K562 (cell line): ENCODE measurements around the gene MBD6. TPM values are rescaled to one million over a fixed set of nuclear protein-coding genes. Genes with fewer than 3 reads are reported as not detected.

ENCODE experiments used
- ATAC-seq: fragments of 200-7000 bp; cut with Tn5 transposase; 3 replicates; pipeline ENCODE4 v1.9.1; 2020; ENCODE audit warnings: moderate library complexity
- BruUV-seq: library from RNA; stranded (reverse); fragments of 400-500 nt; replicated peaks from 2 replicates; lab custom pipeline; 2021; lab: Mats Ljungman, UMichigan
- CTCF ChIA-PET: fragments of 300-600 bp; formaldehyde crosslinking; extraction: SDS; loops from one replicate; lab custom pipeline; 2021; ENCODE audit warnings: low intra/inter-chr PET ratio; lab: Yijun Ruan, JAX
- POLR2A ChIA-PET: fragments of 300-600, 350-650 bp; sonication (Branson Sonifier 250); formaldehyde crosslinking; extraction: SDS; loops from one replicate; lab custom pipeline; 2021; ENCODE audit warnings: antibody characterized with exemption, inconsistent platforms; lab: Yijun Ruan, JAX
- DNase-seq, 4 experiments: peaks; one replicate each; pipeline versions ENCODE4 v3.0.0 to v3.0.0-alpha.2; 2011 to 2018; ENCODE audit warnings: low spot score in 3 of 4, mixed read lengths in 3 of 4; ENCODE audit errors: extremely low read depth in 1 of 4
- FAIRE-seq: peaks from 2 replicates; lab custom pipeline; 2011; peaks lifted over from hg19 to GRCh38; lab: Jason Lieb, UNC
- H2AFZ ChIP-seq: 2 replicates; pipeline ENCODE4 v1.6.0; 2011; ENCODE audit warnings: low read depth, low read length, control low read depth, inconsistent platforms
- H3K27ac ChIP-seq: fragments of 200-600 bp; 3 replicates; pipeline ENCODE4 v1.8.0; 2011; ENCODE audit warnings: low read depth, mild to moderate bottlenecking, control low read depth, inconsistent platforms, low read length, moderate library complexity, mixed read lengths; ENCODE audit errors: extremely low read depth
- H3K27me3 ChIP-seq, 2 experiments: fragments of 300-600 bp in 1 of 2; 2 replicates in 1 of 2; 3 replicates in 1 of 2; pipeline versions ENCODE4 v1.6.0 to v1.8.0; 2011; ENCODE audit warnings: inconsistent platforms in 2 of 2, low read length in 2 of 2, mild to moderate bottlenecking in 1 of 2, mixed read lengths in 1 of 2, moderate library complexity in 1 of 2; ENCODE audit not compliant: control insufficient read depth in 2 of 2, insufficient read depth in 2 of 2
- H3K36me3 ChIP-seq: fragments of 300-600 bp; 3 replicates; pipeline ENCODE4 v1.8.0; 2011; ENCODE audit warnings: mild to moderate bottlenecking, low read length, inconsistent platforms; ENCODE audit not compliant: control insufficient read depth, insufficient read depth
- H3K4me1 ChIP-seq, 2 experiments: fragments of 200-600 bp in 1 of 2; replicated peaks in 1 of 2; 2 replicates in 1 of 2; 3 replicates in 1 of 2; pipeline versions ENCODE4 v1.5.1 to v1.8.0; 2011; ENCODE audit warnings: inconsistent platforms in 2 of 2, low read length in 2 of 2, mild to moderate bottlenecking in 1 of 2, mixed read lengths in 1 of 2, moderate library complexity in 1 of 2; ENCODE audit not compliant: control insufficient read depth in 2 of 2, insufficient read depth in 2 of 2
- H3K4me2 ChIP-seq: 2 replicates; pipeline ENCODE4 v1.6.1; 2011; ENCODE audit warnings: low read length, control low read depth, inconsistent platforms, mixed read lengths; ENCODE audit not compliant: insufficient read depth
- H3K4me3 ChIP-seq: fragments of 200-600 bp; sonication (generic), shearing (Covaris generic); 2 replicates; pipeline ENCODE4 v1.5.1; 2016; ENCODE audit warnings: control low read depth, inconsistent platforms
- H3K79me2 ChIP-seq: fragments of 200-600 bp; 3 replicates; pipeline ENCODE4 v1.8.0; 2011; ENCODE audit warnings: low read length, inconsistent platforms; ENCODE audit not compliant: control insufficient read depth, insufficient read depth
- H3K9ac ChIP-seq, 2 experiments: 2 replicates each; pipeline versions ENCODE4 v1.6.0 to v1.6.1; 2011; ENCODE audit warnings: low read depth in 2 of 2, low read length in 2 of 2, control low read depth in 1 of 2, inconsistent platforms in 1 of 2, mild to moderate bottlenecking in 1 of 2, mixed read lengths in 1 of 2; ENCODE audit not compliant: insufficient read depth in 1 of 2
- H3K9me1 ChIP-seq: one replicate; pipeline ENCODE4 v1.6.0; 2011; ENCODE audit warnings: inconsistent platforms, mild to moderate bottlenecking, low read length, moderate library complexity; ENCODE audit not compliant: control insufficient read depth, insufficient read depth
- H3K9me3 ChIP-seq: replicated peaks from 2 replicates; pipeline ENCODE4 v1.5.1; 2011; ENCODE audit warnings: low read depth, low read length, inconsistent platforms; ENCODE audit not compliant: control insufficient read depth, insufficient read depth
- H4K20me1 ChIP-seq: replicated peaks from 2 replicates; pipeline ENCODE4 v1.6.1; 2011; ENCODE audit warnings: low read length, inconsistent platforms, mixed read lengths; ENCODE audit not compliant: control insufficient read depth, insufficient read depth
- ASH1L ChIP-seq: fragments of 450-650 bp; IDR thresholded peaks from 2 replicates; pipeline ENCODE4 v1.6.1; 2018; ENCODE audit warnings: borderline replicate concordance, mild to moderate bottlenecking, low read depth; ENCODE audit not compliant: partially characterized antibody
- CREB5 ChIP-seq: fragments of 250-450 bp; sonication (Bioruptor Pico); IDR thresholded peaks from 2 replicates; pipeline ENCODE4 v1.5.0; 2020; ENCODE audit warnings: mild to moderate bottlenecking
- DLX4 ChIP-seq: fragments of 250-450 bp; sonication (Bioruptor Pico); IDR thresholded peaks from 2 replicates; pipeline ENCODE4 v1.6.1; 2021; ENCODE audit warnings: mild to moderate bottlenecking
- ILK ChIP-seq: fragments of 450-650 bp; IDR thresholded peaks from 2 replicates; pipeline ENCODE4 v1.6.1; 2016; ENCODE audit warnings: missing genetic modification characterization, low read depth, mild to moderate bottlenecking, missing compliant biosample characterization, moderate library complexity, borderline replicate concordance
- IRF1 ChIP-seq: sonication (generic); formaldehyde crosslinking; IDR thresholded peaks from 2 replicates; pipeline ENCODE4 v1.8.0; 2022; ENCODE audit warnings: missing genetic modification reagents, mild to moderate bottlenecking, borderline replicate concordance
- MCM2 ChIP-seq: fragments of 450-650 bp; IDR thresholded peaks from 2 replicates; pipeline ENCODE4 v1.6.1; 2017; ENCODE audit warnings: low read depth, mild to moderate bottlenecking
- NFIX ChIP-seq: fragments of 250-450 bp; sonication (Bioruptor Pico); IDR thresholded peaks from 2 replicates; pipeline ENCODE4 v1.4.0; 2020; ENCODE audit warnings: low read depth, mild to moderate bottlenecking, moderate library complexity
- NUFIP1 ChIP-seq: fragments of 450-650 bp; IDR thresholded peaks from 2 replicates; pipeline ENCODE4 v1.6.1; 2018; ENCODE audit not compliant: partially characterized antibody
- RBM15 ChIP-seq: fragments of 200-400 bp; formaldehyde crosslinking; IDR thresholded peaks from 2 replicates; pipeline ENCODE4 v1.6.1; 2018; ENCODE audit warnings: mild to moderate bottlenecking, low read length, moderate library complexity; ENCODE audit not compliant: insufficient read depth
- SLC30A9 ChIP-seq: fragments of 250-450 bp; sonication (Bioruptor Pico); IDR thresholded peaks from 2 replicates; pipeline ENCODE4 v1.8.0; 2022; ENCODE audit warnings: mild to moderate bottlenecking, moderate library complexity
- ZNF212 ChIP-seq: fragments of 450-650 bp; formaldehyde crosslinking; IDR thresholded peaks from 2 replicates; pipeline ENCODE4 v1.4.0; 2020; ENCODE audit warnings: mild to moderate bottlenecking
- WGBS: fragments of 100-300 bp; shearing (Covaris generic); methylation state at CpG from one replicate; pipeline ENCODE4 v1.1.6; 2016; ENCODE audit warnings: low coverage, mixed read lengths; ENCODE audit not compliant: insufficient coverage; ENCODE audit errors: missing lambda C conversion rate; 5-methylcytosine and 5-hydroxymethylcytosine counted together
- in situ Hi-C: fragments of 300-500 bp; cut with MboI; formaldehyde crosslinking; loops from 4 replicates; pipeline ENCODE4 v1.15.0; 2018; ENCODE audit warnings: inconsistent platforms, mixed read lengths
- intact Hi-C: fragments of 100-400 bp; cut with micrococcal nuclease; formaldehyde crosslinking; loops from 2 replicates; pipeline ENCODE4 v1.14.2; 2022
- polyA plus RNA-seq, 8 experiments: library from polyadenylated mRNA; depleted of rRNA in 4 of 8; stranded (reverse) in 5 of 8; unstranded in 3 of 8; fragments of >200 nt; fragmentation: Nextera tagmentation in 2 of 8; fragmentation: Illumina TruSeq in 1 of 8; extraction: Ambion mirVana in 2 of 8; extraction: Trizol in 1 of 8; gene quantifications; 2 replicates each; pipeline versions ENCODE4 v1.2.1 to v1.2.3, GENCODE V29; 2011 to 2014; ENCODE audit warnings: inconsistent platforms in 1 of 8, missing spikeins in 1 of 8
- total RNA-seq, 7 experiments: library from RNA; depleted of rRNA in 6 of 7; stranded (reverse); fragments of >200 nt in 6 of 7; fragmentation: Illumina TruSeq in 2 of 7; extraction: Trizol in 2 of 7; gene quantifications; 2 replicates each; pipeline versions ENCODE4 v1.2.1 to v1.2.3, GENCODE V29; 2011 to 2021; ENCODE audit warnings: low replicate concordance in 1 of 7

Gene MBD6
- total and polyA plus RNA-seq, 9 of the 15 experiments (the other 6 are each of a cell fraction or from before 2014, with no cell fraction given), result 2.0 to 54.8 (median 3.8) TPM

GRCh38 chr12:57560516-57560915, 37.9 kb downstream of the MBD6 start:
- H3K79me2 ChIP-seq, result peaks cover 15% of the 10 kb centered on the region; the same call in 1 of the 3 replicates
- H4K20me1 ChIP-seq, result no peaks in the 10 kb centered on the region
- no peaks in the 10 kb centered on the region for H3K9me1 ChIP-seq
- ChIA-PET CTCF (no interaction called here), POLR2A (interaction anchor here (0.6 to 0.9 kb wide), 2 partner anchors 9 to 26 kb away, joined by 3 read pairs; no protein-coding TSS in a partner anchor)
- H3K9me3 ChIP-seq, result no peaks in the 10 kb centered on the region
- in situ Hi-C loops (no loop called here), intact Hi-C loops (no loop called here)
- DNase-seq (no peak), ATAC-seq (no peak), FAIRE-seq (no peak)
- no peak overlapping the region for H3K9ac ChIP-seq
- H3K4me1 ChIP-seq, result peaks cover 7 to 17% of the 10 kb centered on the region in 2 experiments; a peak in 4 of 5 replicates
- no peak overlapping the region for H3K27ac ChIP-seq
- H3K36me3 ChIP-seq, result peaks cover 23% of the 10 kb centered on the region; the same call in 2 of the 3 replicates
- no peak overlapping the region for H2AFZ ChIP-seq
- BruUV-seq, result no TSS peak
- H3K27me3 ChIP-seq, result no peaks in the 10 kb centered on the region
- H3K4me3 ChIP-seq, result no peak overlapping the region
- no peak overlapping the region for H3K4me2 ChIP-seq
- TF ChIP-seq ZNF212 (CRISPR knock-in tag), result no peak
- no peak for TF ChIP-seq SLC30A9 (CRISPR knock-in tag)
- TF ChIP-seq NUFIP1, result no peak
- TF ChIP-seq RBM15, result no peak
- no peak for TF ChIP-seq IRF1 (CRISPR knock-in tag)
- TF ChIP-seq MCM2, result no peak
- TF ChIP-seq NFIX (CRISPR knock-in tag), result no peak
- no peak for TF ChIP-seq CREB5 (CRISPR knock-in tag)
- no peak for TF ChIP-seq ASH1L
- TF ChIP-seq ILK, result no peak
- no peak for TF ChIP-seq DLX4
- WGBS, result 93% methylated on average over 2 of the region's 2 CpGs
